Activated naive CD4-positive, alpha-beta T cell treated with anti-CD3 and anti-CD28 coated beads, Interleukin-2, amount 50 U/mL, for 24 hours (primary cell): ENCODE results near the gene MLEC.

Source experiments
- H3K27ac Mint-ChIP-seq: one replicate; pipeline ENCODE4 v1.8.0; 2021; ENCODE audit warnings: mild to moderate bottlenecking, mixed read lengths
- H3K27me3 Mint-ChIP-seq: one replicate; pipeline ENCODE4 v1.8.0; 2021; ENCODE audit warnings: mixed read lengths
- H3K36me3 Mint-ChIP-seq: one replicate; pipeline ENCODE4 v1.8.0; 2021; ENCODE audit warnings: mixed read lengths
- H3K4me1 Mint-ChIP-seq: one replicate; pipeline ENCODE4 v1.8.0; 2021; ENCODE audit warnings: mixed read lengths
- H3K4me3 Mint-ChIP-seq: one replicate; pipeline ENCODE4 v1.8.0; 2021; ENCODE audit warnings: mild to moderate bottlenecking, mixed read lengths
- H3K9me3 Mint-ChIP-seq: one replicate; pipeline ENCODE4 v1.8.0; 2021; ENCODE audit warnings: mixed read lengths

MLEC gene

GRCh38 chr12:120686690-120687577, at the start of gene MLEC:
MLEC (plus strand) TSS chr12:120687149; CDS start chr12:120687297, 148 bp downstream.
- peak within 1 kb of the TSS; percentile 95 for H3K27ac Mint-ChIP-seq
- peak within 1 kb of the TSS; percentile 92 for H3K4me3 Mint-ChIP-seq
- H3K27me3 Mint-ChIP-seq = no peaks in the 10 kb centered on the region
- no peaks in the 10 kb centered on the region for H3K9me3 Mint-ChIP-seq
- peaks cover 40% of the 10 kb centered on the region for H3K4me1 Mint-ChIP-seq
- no peaks in the 10 kb centered on the region for H3K36me3 Mint-ChIP-seq

- H3K27me3 Mint-ChIP-seq = peaks cover 28% of the 10 kb centered on the region
- no peaks in the 10 kb centered on the region for H3K9me3 Mint-ChIP-seq
- peaks cover 6% of the 10 kb centered on the region for H3K4me1 Mint-ChIP-seq
- H3K4me3 Mint-ChIP-seq = peak within 1 kb of the TSS; percentile 85
- no peak within 1 kb of the TSS for H3K27ac Mint-ChIP-seq
- no peaks in the 10 kb centered on the region for H3K36me3 Mint-ChIP-seq
Measured at GRCh38 chr12:120639771-120640721, 46.9 kb upstream of the MLEC start, which contains the start of gene CABP1. CABP1 (plus strand) TSS chr12:120640626; CDS start chr12:120640686, 60 bp downstream.

- Mint-ChIP-seq H3K4me1 (peaks cover 6% of the 10 kb centered on the region), H3K27ac (peak overlapping the region; percentile 47), H3K4me3 (peak overlapping the region; percentile 81), H3K27me3 (peaks cover 34% of the 10 kb centered on the region), H3K36me3 (no peaks in the 10 kb centered on the region), H3K9me3 (no peaks in the 10 kb centered on the region)
Measured at GRCh38 chr12:120640861-120641833, 45.8 kb upstream of the MLEC start.

- no peak overlapping the region for H3K27ac Mint-ChIP-seq
Measured at GRCh38 chr12:120642121-120642520, 44.8 kb upstream of the MLEC start.

GRCh38 chr12:120642826-120643225, 44.1 kb upstream of the MLEC start:
- Mint-ChIP-seq H3K36me3 (peaks cover 2% of the 10 kb centered on the region), H3K4me3 (peak overlapping the region; percentile 33), H3K27me3 (peaks cover 39% of the 10 kb centered on the region), H3K4me1 (peaks cover 12% of the 10 kb centered on the region), H3K9me3 (no peaks in the 10 kb centered on the region), H3K27ac (no peak overlapping the region)

More at GRCh38 chr12:120642121-120642520, 44.8 kb upstream of the MLEC start:
- H3K4me3 Mint-ChIP-seq = peak overlapping the region; percentile 33
- no peaks in the 10 kb centered on the region for H3K9me3 Mint-ChIP-seq
- H3K4me1 Mint-ChIP-seq = peaks cover 11% of the 10 kb centered on the region
- H3K36me3 Mint-ChIP-seq = peaks cover 2% of the 10 kb centered on the region
- H3K27me3 Mint-ChIP-seq = peaks cover 39% of the 10 kb centered on the region

- Mint-ChIP-seq H3K27me3 (peaks cover 41% of the 10 kb centered on the region), H3K27ac (no peak overlapping the region), H3K4me3 (no peak overlapping the region), H3K9me3 (no peaks in the 10 kb centered on the region), H3K36me3 (peaks cover 2% of the 10 kb centered on the region), H3K4me1 (peaks cover 12% of the 10 kb centered on the region)
Measured at GRCh38 chr12:120643574-120643973, 43.4 kb upstream of the MLEC start.

- H3K9me3 Mint-ChIP-seq = no peaks in the 10 kb centered on the region
- peaks cover 22% of the 10 kb centered on the region for H3K4me1 Mint-ChIP-seq
- H3K36me3 Mint-ChIP-seq = peaks cover 2% of the 10 kb centered on the region
- no peak overlapping the region for H3K4me3 Mint-ChIP-seq
- peaks cover 47% of the 10 kb centered on the region for H3K27me3 Mint-ChIP-seq
- H3K27ac Mint-ChIP-seq = no peak overlapping the region
Measured at GRCh38 chr12:120646044-120646443, 40.9 kb upstream of the MLEC start.

GRCh38 chr12:120647375-120647755, 39.6 kb upstream of the MLEC start:
- Mint-ChIP-seq H3K36me3 (peaks cover 2% of the 10 kb centered on the region), H3K4me1 (peaks cover 15% of the 10 kb centered on the region), H3K27me3 (peaks cover 37% of the 10 kb centered on the region), H3K9me3 (no peaks in the 10 kb centered on the region), H3K4me3 (no peak overlapping the region), H3K27ac (no peak overlapping the region)

- peaks cover 26% of the 10 kb centered on the region for H3K27me3 Mint-ChIP-seq
- H3K4me1 Mint-ChIP-seq = peaks cover 15% of the 10 kb centered on the region
- H3K36me3 Mint-ChIP-seq = peaks cover 2% of the 10 kb centered on the region
- peak overlapping the region; percentile 23 for H3K27ac Mint-ChIP-seq
- H3K4me3 Mint-ChIP-seq = peak overlapping the region; percentile 65
- no peaks in the 10 kb centered on the region for H3K9me3 Mint-ChIP-seq
Measured at GRCh38 chr12:120649442-120650232, 37.3 kb upstream of the MLEC start.

GRCh38 chr12:120650233-120650690, 36.7 kb upstream of the MLEC start:
- Mint-ChIP-seq H3K4me1 (peaks cover 15% of the 10 kb centered on the region), H3K27ac (no peak overlapping the region), H3K4me3 (no peak overlapping the region), H3K27me3 (peaks cover 23% of the 10 kb centered on the region), H3K36me3 (peaks cover 2% of the 10 kb centered on the region), H3K9me3 (no peaks in the 10 kb centered on the region)

GRCh38 chr12:120651821-120652220, 35.1 kb upstream of the MLEC start:
- peaks cover 16% of the 10 kb centered on the region for H3K27me3 Mint-ChIP-seq
- H3K4me3 Mint-ChIP-seq = no peak overlapping the region
- peaks cover 14% of the 10 kb centered on the region for H3K4me1 Mint-ChIP-seq
- H3K36me3 Mint-ChIP-seq = peaks cover 2% of the 10 kb centered on the region
- H3K27ac Mint-ChIP-seq = no peak overlapping the region
- H3K9me3 Mint-ChIP-seq = no peaks in the 10 kb centered on the region

- Mint-ChIP-seq H3K27me3 (peaks cover 13% of the 10 kb centered on the region), H3K27ac (no peak overlapping the region), H3K4me3 (no peak overlapping the region), H3K9me3 (no peaks in the 10 kb centered on the region), H3K4me1 (peaks cover 10% of the 10 kb centered on the region), H3K36me3 (no peaks in the 10 kb centered on the region)
Measured at GRCh38 chr12:120652656-120653435, 34.1 kb upstream of the MLEC start.

- H3K4me3 Mint-ChIP-seq = no peak overlapping the region
- no peak overlapping the region for H3K27ac Mint-ChIP-seq
- no peaks in the 10 kb centered on the region for H3K9me3 Mint-ChIP-seq
- peaks cover 10% of the 10 kb centered on the region for H3K4me1 Mint-ChIP-seq
- peaks cover 11% of the 10 kb centered on the region for H3K27me3 Mint-ChIP-seq
- no peaks in the 10 kb centered on the region for H3K36me3 Mint-ChIP-seq
Measured at GRCh38 chr12:120653611-120654010, 33.3 kb upstream of the MLEC start.
